Activated CD4-positive, alpha-beta memory T cell treated with anti-CD3 and anti-CD28 coated beads for 36 hours (primary cell): Measurements from ENCODE around the gene TRAPPC2L. TPM values are rescaled to one million over a fixed set of nuclear protein-coding genes. Genes with fewer than 3 reads are reported as not detected.

ENCODE experiments used
- CTCF ChIA-PET: fragments of 350-600 bp; sonication (Branson Sonifier 250); formaldehyde crosslinking; loops from one replicate; lab custom pipeline; 2021; ENCODE audit warnings: antibody characterized with exemption, inconsistent platforms; lab: Charles Lee
- POLR2A ChIA-PET: fragments of 350-600 bp; sonication (Branson Sonifier 250); formaldehyde crosslinking; loops from one replicate; lab custom pipeline; 2021; ENCODE audit warnings: antibody characterized with exemption; lab: Charles Lee
- DNase-seq: peaks from one replicate; pipeline ENCODE4 v3.0.0-alpha.2; 2020
- H3K27ac Mint-ChIP-seq: one replicate; pipeline ENCODE4 v1.8.0; 2021; ENCODE audit warnings: mixed read lengths
- H3K27me3 Mint-ChIP-seq: one replicate; pipeline ENCODE4 v1.8.0; 2021; ENCODE audit warnings: mixed read lengths
- H3K36me3 Mint-ChIP-seq: one replicate; pipeline ENCODE4 v1.8.0; 2021; ENCODE audit warnings: mixed read lengths
- H3K4me1 Mint-ChIP-seq: one replicate; pipeline ENCODE4 v1.8.0; 2021; ENCODE audit warnings: low read depth, mixed read lengths
- H3K4me3 Mint-ChIP-seq: one replicate; pipeline ENCODE4 v1.8.0; 2021; ENCODE audit warnings: mild to moderate bottlenecking, mixed read lengths
- H3K9me3 Mint-ChIP-seq: one replicate; pipeline ENCODE4 v1.8.0; 2021; ENCODE audit warnings: mixed read lengths
- intact Hi-C: fragments of 100-400 bp; cut with micrococcal nuclease; formaldehyde crosslinking; loops from one replicate; pipeline ENCODE4 v1.15.1; 2023
- total RNA-seq, 2 experiments: library from RNA; stranded (reverse); gene quantifications; one replicate each; pipeline ENCODE4 v1.2.3, GENCODE V29; 2021

Gene TRAPPC2L
- total RNA-seq, 2 experiments from 2014 or later: 63.6 to 71.5 TPM

GRCh38 chr16:88842308-88842756 is 14.6 kb upstream of the TRAPPC2L start:
- Mint-ChIP-seq H3K4me3 (no peak overlapping the region), H3K36me3 (no peaks in the 10 kb centered on the region), H3K4me1 (no peaks in the 10 kb centered on the region), H3K27me3 (no peaks in the 10 kb centered on the region), H3K9me3 (no peaks in the 10 kb centered on the region), H3K27ac (no peak overlapping the region)
- intact Hi-C loops: no loop called here
- CTCF ChIA-PET: no interaction called here
- no peak for DNase-seq
- POLR2A ChIA-PET: no interaction called here

GRCh38 chr16:88842806-88843205 is 14.1 kb upstream of the TRAPPC2L start:
- no peak for DNase-seq
- intact Hi-C loops: no loop called here
- no peaks in the 10 kb centered on the region for H3K9me3 Mint-ChIP-seq
- H3K27me3 Mint-ChIP-seq: no peaks in the 10 kb centered on the region
- CTCF ChIA-PET: interaction anchor here (0.7 kb wide), 1 partner anchor 31 kb away, joined by 3 read pairs; the partner anchor contains the start of gene APRT
- H3K27ac Mint-ChIP-seq: no peak overlapping the region
- no peak overlapping the region for H3K4me3 Mint-ChIP-seq
- H3K4me1 Mint-ChIP-seq: no peaks in the 10 kb centered on the region
- POLR2A ChIA-PET: no interaction called here
- no peaks in the 10 kb centered on the region for H3K36me3 Mint-ChIP-seq

- POLR2A ChIA-PET: no interaction called here
- Mint-ChIP-seq H3K36me3 (no peaks in the 10 kb centered on the region), H3K27me3 (no peaks in the 10 kb centered on the region), H3K4me3 (no peak overlapping the region), H3K27ac (no peak overlapping the region), H3K4me1 (no peaks in the 10 kb centered on the region), H3K9me3 (no peaks in the 10 kb centered on the region)
- no peak for DNase-seq
- CTCF ChIA-PET: interaction anchor here (0.7 kb wide), 1 partner anchor 31 kb away, joined by 3 read pairs; the partner anchor contains the start of gene APRT
- intact Hi-C loops: no loop called here
Observed at GRCh38 chr16:88843256-88843655, 13.7 kb upstream of the TRAPPC2L start.

- Mint-ChIP-seq H3K27ac (no peak overlapping the region), H3K4me3 (no peak overlapping the region)
Observed at GRCh38 chr16:88844419-88845036, 12.4 kb upstream of the TRAPPC2L start.

GRCh38 chr16:88846088-88846487 is 10.8 kb upstream of the TRAPPC2L start:
- H3K27ac Mint-ChIP-seq: no peak overlapping the region
- H3K4me1 Mint-ChIP-seq: no peaks in the 10 kb centered on the region
- H3K9me3 Mint-ChIP-seq: no peaks in the 10 kb centered on the region
- H3K36me3 Mint-ChIP-seq: no peaks in the 10 kb centered on the region
- intact Hi-C loops: no loop called here
- ChIA-PET CTCF (interaction anchor here (1.1 kb wide), 1 partner anchor 12 kb away, joined by 3 read pairs; no protein-coding TSS in a partner anchor), POLR2A (no interaction called here)
- no peak for DNase-seq
- H3K27me3 Mint-ChIP-seq: no peaks in the 10 kb centered on the region
- H3K4me3 Mint-ChIP-seq: no peak overlapping the region

More at GRCh38 chr16:88844419-88845036, 12.4 kb upstream of the TRAPPC2L start:
- H3K4me1 Mint-ChIP-seq: no peaks in the 10 kb centered on the region
- intact Hi-C loops: no loop called here
- no peaks in the 10 kb centered on the region for H3K36me3 Mint-ChIP-seq
- ChIA-PET POLR2A (no interaction called here), CTCF (interaction anchor here (1.1 kb wide), 1 partner anchor 13 kb away, joined by 3 read pairs; no protein-coding TSS in a partner anchor)
- no peaks in the 10 kb centered on the region for H3K27me3 Mint-ChIP-seq
- DNase-seq: no peak
- no peaks in the 10 kb centered on the region for H3K9me3 Mint-ChIP-seq

GRCh38 chr16:88847654-88848053 is 9.3 kb upstream of the TRAPPC2L start:
- Mint-ChIP-seq H3K36me3 (no peaks in the 10 kb centered on the region), H3K27ac (no peak overlapping the region), H3K9me3 (no peaks in the 10 kb centered on the region), H3K4me1 (peaks cover 3% of the 10 kb centered on the region), H3K27me3 (no peaks in the 10 kb centered on the region), H3K4me3 (no peak overlapping the region)
- CTCF ChIA-PET: no interaction called here
- no peak for DNase-seq
- POLR2A ChIA-PET: no interaction called here
- intact Hi-C loops: no loop called here

- intact Hi-C loops: no loop called here
- ChIA-PET POLR2A (no interaction called here), CTCF (no interaction called here)
- H3K27me3 Mint-ChIP-seq: no peaks in the 10 kb centered on the region
- DNase-seq: no peak
- H3K36me3 Mint-ChIP-seq: no peaks in the 10 kb centered on the region
- H3K27ac Mint-ChIP-seq: no peak overlapping the region
- no peak overlapping the region for H3K4me3 Mint-ChIP-seq
- H3K9me3 Mint-ChIP-seq: no peaks in the 10 kb centered on the region
- peaks cover 3% of the 10 kb centered on the region for H3K4me1 Mint-ChIP-seq
Observed at GRCh38 chr16:88848557-88848956, 8.4 kb upstream of the TRAPPC2L start.

GRCh38 chr16:88850531-88851199 is 6.3 kb upstream of the TRAPPC2L start:
- peaks cover 8% of the 10 kb centered on the region for H3K4me1 Mint-ChIP-seq
- H3K36me3 Mint-ChIP-seq: no peaks in the 10 kb centered on the region
- DNase-seq: no peak
- ChIA-PET POLR2A (no interaction called here), CTCF (interaction anchor here (1.1 kb wide), 1 partner anchor 113 kb away, joined by 4 read pairs; no protein-coding TSS in a partner anchor)
- no peak overlapping the region for H3K27ac Mint-ChIP-seq
- H3K27me3 Mint-ChIP-seq: no peaks in the 10 kb centered on the region
- no peak overlapping the region for H3K4me3 Mint-ChIP-seq
- intact Hi-C loops: loop anchor here (10.0 kb wide), 1 partner anchor 264 kb away; no protein-coding TSS in a partner anchor
- H3K9me3 Mint-ChIP-seq: no peaks in the 10 kb centered on the region

GRCh38 chr16:88851616-88852015 is 5.3 kb upstream of the TRAPPC2L start:
- no peak for DNase-seq
- CTCF ChIA-PET: interaction anchor here (1.1 kb wide), 1 partner anchor 114 kb away, joined by 4 read pairs; no protein-coding TSS in a partner anchor
- H3K4me3 Mint-ChIP-seq: no peak overlapping the region
- POLR2A ChIA-PET: no interaction called here
- H3K4me1 Mint-ChIP-seq: peaks cover 12% of the 10 kb centered on the region
- intact Hi-C loops: loop anchor here (10.0 kb wide), 1 partner anchor 263 kb away; no protein-coding TSS in a partner anchor
- no peaks in the 10 kb centered on the region for H3K36me3 Mint-ChIP-seq
- H3K9me3 Mint-ChIP-seq: no peaks in the 10 kb centered on the region
- H3K27ac Mint-ChIP-seq: no peak overlapping the region
- H3K27me3 Mint-ChIP-seq: no peaks in the 10 kb centered on the region

- H3K9me3 Mint-ChIP-seq: no peaks in the 10 kb centered on the region
- no peaks in the 10 kb centered on the region for H3K36me3 Mint-ChIP-seq
- intact Hi-C loops: loop anchor here (10.0 kb wide), 1 partner anchor 261 kb away; no protein-coding TSS in a partner anchor
- CTCF ChIA-PET: interaction anchor here (0.7 kb wide), 1 partner anchor 106 kb away, joined by 3 read pairs; no protein-coding TSS in a partner anchor
- POLR2A ChIA-PET: no interaction called here
- H3K27ac Mint-ChIP-seq: no peak overlapping the region
- no peaks in the 10 kb centered on the region for H3K27me3 Mint-ChIP-seq
- H3K4me1 Mint-ChIP-seq: peaks cover 22% of the 10 kb centered on the region
- DNase-seq: no peak
- H3K4me3 Mint-ChIP-seq: no peak overlapping the region
Observed at GRCh38 chr16:88853325-88853941, 3.5 kb upstream of the TRAPPC2L start.

GRCh38 chr16:88854306-88855111 is 2.4 kb upstream of the TRAPPC2L start:
- H3K36me3 Mint-ChIP-seq: no peaks in the 10 kb centered on the region
- H3K4me1 Mint-ChIP-seq: peaks cover 23% of the 10 kb centered on the region
- DNase-seq: peak; percentile 30
- CTCF ChIA-PET: no interaction called here
- intact Hi-C loops: loop anchor here (10.0 kb wide), 1 partner anchor 260 kb away; no protein-coding TSS in a partner anchor
- no peaks in the 10 kb centered on the region for H3K27me3 Mint-ChIP-seq
- no peak overlapping the region for H3K4me3 Mint-ChIP-seq
- no peaks in the 10 kb centered on the region for H3K9me3 Mint-ChIP-seq
- POLR2A ChIA-PET: no interaction called here
- H3K27ac Mint-ChIP-seq: no peak overlapping the region
